Measurements from ENCODE around the gene CRY2. TPM values are rescaled to one million over a fixed set of nuclear protein-coding genes. Genes with fewer than 3 reads are reported as not detected.

Gene CRY2
- total and polyA plus RNA-seq, 2 donors (not counting 1 experiment from before 2014, with no cell fraction given), result 8.3 to 21.5 TPM

- Histone ChIP-seq H3K9me3 (ENCODE audit: control insufficient read depth, insufficient read depth, low read depth, low read length) (no peaks in the 10 kb centered on the region), H2AFZ (ENCODE audit: low read length) (no peak overlapping the region), H4K20me1 (ENCODE audit: control insufficient read depth, extremely low read depth, insufficient read depth, low read length) (no peaks in the 10 kb centered on the region), H3K79me2 (ENCODE audit: control insufficient read depth, insufficient read depth, low read length) (no peaks in the 10 kb centered on the region), H3K27me3 (ENCODE audit: control insufficient read depth, insufficient read depth, low read length) (peaks cover 13% of the 10 kb centered on the region), H3K9ac (ENCODE audit: insufficient read depth, low read length) (no peak overlapping the region), H3K27ac (ENCODE audit: insufficient read depth, low read length) (no peak overlapping the region), H3K4me1 (ENCODE audit: control insufficient read depth, extremely low read depth, insufficient read depth, low read length) (peaks cover 3% of the 10 kb centered on the region), H3K4me2 (ENCODE audit: extremely low read depth, insufficient read depth, low read length) (no peak overlapping the region), H3K36me3 (ENCODE audit: control insufficient read depth, insufficient read depth, low read length) (peaks cover 4% of the 10 kb centered on the region), H3K4me3 (replicated peaks in 1 of 4; ENCODE audit: control extremely low read depth in 1 of 4, insufficient read depth in 1 of 4, low read depth in 3 of 4, low read length in 4 of 4) (no peak overlapping the region)
- TF ChIP-seq CTCF (conservative IDR thresholded peaks at IDR 0.05 in 1 of 2, IDR thresholded peaks at IDR 0.05 in 1 of 2; ENCODE audit: low read depth in 1 of 2, low read length in 2 of 2) (no peak), EZH2 (IDR thresholded peaks at IDR 0.05; ENCODE audit: low read length, missing control alignments) (no peak)
- no peak for DNase-seq (ENCODE audit: low read depth in 2 of 2)
Observed at GRCh38 chr11:45901626-45902025, 54.4 kb downstream of the CRY2 start.

GRCh38 chr11:45902452-45903380 is 55.4 kb downstream of the CRY2 start:
- H3K4me1 ChIP-seq (ENCODE audit: control insufficient read depth, extremely low read depth, insufficient read depth, low read length), result peaks cover 3% of the 10 kb centered on the region
- no peaks in the 10 kb centered on the region for H3K79me2 ChIP-seq (ENCODE audit: control insufficient read depth, insufficient read depth, low read length)
- no peak overlapping the region for H3K4me2 ChIP-seq (ENCODE audit: extremely low read depth, insufficient read depth, low read length)
- H4K20me1 ChIP-seq (ENCODE audit: control insufficient read depth, extremely low read depth, insufficient read depth, low read length), result no peaks in the 10 kb centered on the region
- peaks cover 4% of the 10 kb centered on the region for H3K36me3 ChIP-seq (ENCODE audit: control insufficient read depth, insufficient read depth, low read length)
- no peak overlapping the region for H3K4me3 ChIP-seq (replicated peaks in 1 of 4; ENCODE audit: control extremely low read depth in 1 of 4, insufficient read depth in 1 of 4, low read depth in 3 of 4, low read length in 4 of 4)
- no peak for DNase-seq (ENCODE audit: low read depth in 2 of 2)
- no peak for TF ChIP-seq CTCF (conservative IDR thresholded peaks at IDR 0.05 in 1 of 2, IDR thresholded peaks at IDR 0.05 in 1 of 2; ENCODE audit: low read depth in 1 of 2, low read length in 2 of 2)
- no peak for TF ChIP-seq EZH2 (IDR thresholded peaks at IDR 0.05; ENCODE audit: low read length, missing control alignments)
- H3K9ac ChIP-seq (ENCODE audit: insufficient read depth, low read length), result no peak overlapping the region
- peaks cover 3% of the 10 kb centered on the region for H3K27me3 ChIP-seq (ENCODE audit: control insufficient read depth, insufficient read depth, low read length)
- no peak overlapping the region for H2AFZ ChIP-seq (ENCODE audit: low read length)
- no peak overlapping the region for H3K27ac ChIP-seq (ENCODE audit: insufficient read depth, low read length)
- no peaks in the 10 kb centered on the region for H3K9me3 ChIP-seq (ENCODE audit: control insufficient read depth, insufficient read depth, low read depth, low read length)

GRCh38 chr11:45904309-45904915 is 57.1 kb downstream of the CRY2 start:
- Histone ChIP-seq H3K27ac (ENCODE audit: insufficient read depth, low read length) (no peak overlapping the region), H3K4me1 (ENCODE audit: control insufficient read depth, extremely low read depth, insufficient read depth, low read length) (no peaks in the 10 kb centered on the region), H3K27me3 (ENCODE audit: control insufficient read depth, insufficient read depth, low read length) (no peaks in the 10 kb centered on the region), H3K36me3 (ENCODE audit: control insufficient read depth, insufficient read depth, low read length) (peaks cover 4% of the 10 kb centered on the region), H3K4me2 (ENCODE audit: extremely low read depth, insufficient read depth, low read length) (no peak overlapping the region), H2AFZ (ENCODE audit: low read length) (no peak overlapping the region), H3K9me3 (ENCODE audit: control insufficient read depth, insufficient read depth, low read depth, low read length) (no peaks in the 10 kb centered on the region), H3K4me3 (replicated peaks in 1 of 4; ENCODE audit: control extremely low read depth in 1 of 4, insufficient read depth in 1 of 4, low read depth in 3 of 4, low read length in 4 of 4) (no peak overlapping the region), H4K20me1 (ENCODE audit: control insufficient read depth, extremely low read depth, insufficient read depth, low read length) (no peaks in the 10 kb centered on the region), H3K9ac (ENCODE audit: insufficient read depth, low read length) (no peak overlapping the region), H3K79me2 (ENCODE audit: control insufficient read depth, insufficient read depth, low read length) (no peaks in the 10 kb centered on the region)
- TF ChIP-seq CTCF (conservative IDR thresholded peaks at IDR 0.05 in 1 of 2, IDR thresholded peaks at IDR 0.05 in 1 of 2; ENCODE audit: low read depth in 1 of 2, low read length in 2 of 2) (no peak), EZH2 (IDR thresholded peaks at IDR 0.05; ENCODE audit: low read length, missing control alignments) (no peak)
- no peak for DNase-seq (ENCODE audit: low read depth in 2 of 2)

Measured in fibroblast of lung (primary cell).